HG03066 (cell line): ENCODE measurements around the gene SKIC8.
A peak's percentile ranks its signal among the peaks of the same experiment; 100 is the strongest.

Experiments used
- ATAC-seq: cut with Tn5 transposase; IDR thresholded peaks from one replicate; pipeline ENCODE4 v1.9.1; 2021; ENCODE audit warnings: low read depth; ENCODE audit not compliant: unreplicated experiment

SKIC8 gene

GRCh38 chr15:78299101-78299930, at the start of gene SKIC8:
Gene SKIC8 (minus strand): TSS chr15:78299609. CDS start chr15:78295686, 3,923 bp downstream.
- peak; percentile 87 for ATAC-seq

- ATAC-seq = no peak
These were observed 48.5 kb upstream of the SKIC8 start for GRCh38 chr15:78347586-78348543.

GRCh38 chr15:78345396-78346125, 46.2 kb upstream of the SKIC8 start:
- ATAC-seq = no peak

GRCh38 chr15:78343276-78344060, 44.1 kb upstream of the SKIC8 start:
- ATAC-seq = no peak

- no peak for ATAC-seq
These were observed 42.6 kb upstream of the SKIC8 start for GRCh38 chr15:78342021-78342420.

- no peak for ATAC-seq
These were observed 41.9 kb upstream of the SKIC8 start for GRCh38 chr15:78341057-78341987.

GRCh38 chr15:78340231-78341056, 41.0 kb upstream of the SKIC8 start, which contains the start of gene CRABP1:
Gene CRABP1 (plus strand): TSS chr15:78340353. CDS start chr15:78340429, 76 bp downstream.
- ATAC-seq = no peak

GRCh38 chr15:78339559-78339958, 40.1 kb upstream of the SKIC8 start:
- ATAC-seq = no peak

GRCh38 chr15:78338781-78339180, 39.4 kb upstream of the SKIC8 start:
- ATAC-seq = no peak

GRCh38 chr15:78335985-78336384, 36.6 kb upstream of the SKIC8 start:
- no peak for ATAC-seq

- ATAC-seq = no peak
These were observed 35.4 kb upstream of the SKIC8 start for GRCh38 chr15:78334845-78335244.

- ATAC-seq = no peak
These were observed 30.2 kb upstream of the SKIC8 start for GRCh38 chr15:78329625-78330024.

GRCh38 chr15:78327466-78327865, 28.1 kb upstream of the SKIC8 start:
- ATAC-seq = no peak

- no peak for ATAC-seq
These were observed 25.9 kb upstream of the SKIC8 start for GRCh38 chr15:78325092-78325843.

- no peak for ATAC-seq
These were observed 24.7 kb upstream of the SKIC8 start for GRCh38 chr15:78324144-78324543.

- ATAC-seq = no peak
These were observed 24.3 kb upstream of the SKIC8 start for GRCh38 chr15:78323693-78324092.
